ENCODE measurements around the gene RAD51B.

Gene RAD51B

GRCh38 chr14:68683326-68683725, 863.7 kb downstream of the RAD51B start:
- DNase-seq, result peak; percentile 36 to 80

GRCh38 chr14:68684466-68685418, 865.2 kb downstream of the RAD51B start:
- DNase-seq, result no peak

GRCh38 chr14:68685419-68686204, 866.0 kb downstream of the RAD51B start:
- DNase-seq, result peak in 1 of 2 donors; percentile 28

GRCh38 chr14:68686205-68686465, 866.6 kb downstream of the RAD51B start:
- DNase-seq, result no peak

- DNase-seq, result no peak
Measured at GRCh38 chr14:68686724-68687123, 867.1 kb downstream of the RAD51B start.

GRCh38 chr14:68687746-68688145, 868.2 kb downstream of the RAD51B start:
- DNase-seq, result no peak

GRCh38 chr14:68688872-68689371, 869.3 kb downstream of the RAD51B start:
- DNase-seq, result peak in 1 of 2 donors; percentile 15

- no peak for DNase-seq
Measured at GRCh38 chr14:68689511-68689910, 869.9 kb downstream of the RAD51B start.

- no peak for DNase-seq
Measured at GRCh38 chr14:68690089-68690958, 870.7 kb downstream of the RAD51B start.

GRCh38 chr14:68691031-68691791, 871.6 kb downstream of the RAD51B start:
- no peak for DNase-seq

- no peak for DNase-seq
Measured at GRCh38 chr14:68691792-68692118, 872.2 kb downstream of the RAD51B start.

- DNase-seq, result no peak
Measured at GRCh38 chr14:68692216-68692615, 872.6 kb downstream of the RAD51B start.

- peak; percentile 83 to 87 for DNase-seq
Measured at GRCh38 chr14:68692916-68693771, 873.6 kb downstream of the RAD51B start.

GRCh38 chr14:68693926-68694325, 874.3 kb downstream of the RAD51B start:
- no peak for DNase-seq

- DNase-seq, result no peak
Measured at GRCh38 chr14:68694516-68695235, 875.1 kb downstream of the RAD51B start.

- DNase-seq, result peak; percentile 84 to 87
Measured at GRCh38 chr14:68695326-68695768, 875.8 kb downstream of the RAD51B start.

- DNase-seq, result no peak
Measured at GRCh38 chr14:68695856-68696255, 876.3 kb downstream of the RAD51B start.

GRCh38 chr14:68696266-68696665, 876.7 kb downstream of the RAD51B start:
- no peak for DNase-seq

- no peak for DNase-seq
Measured at GRCh38 chr14:68696721-68697495, 877.3 kb downstream of the RAD51B start.

All from inflammatory macrophage (primary cell).